NCI-H1436 treated with DMSO at 0.1 percent for 48 hours (cell line): Measurements from ENCODE around the gene FBXO38.
"Not testable (repeated sequence)": the region's sequence is repeated elsewhere in the genome, so short reads cannot be mapped to it uniquely, and the experiment has no call there.

Source experiments
- DNase-seq: peaks from one replicate; lab custom pipeline; 2025; lab: John Stamatoyannopoulos, UW

The FBXO38 gene

DNA sequence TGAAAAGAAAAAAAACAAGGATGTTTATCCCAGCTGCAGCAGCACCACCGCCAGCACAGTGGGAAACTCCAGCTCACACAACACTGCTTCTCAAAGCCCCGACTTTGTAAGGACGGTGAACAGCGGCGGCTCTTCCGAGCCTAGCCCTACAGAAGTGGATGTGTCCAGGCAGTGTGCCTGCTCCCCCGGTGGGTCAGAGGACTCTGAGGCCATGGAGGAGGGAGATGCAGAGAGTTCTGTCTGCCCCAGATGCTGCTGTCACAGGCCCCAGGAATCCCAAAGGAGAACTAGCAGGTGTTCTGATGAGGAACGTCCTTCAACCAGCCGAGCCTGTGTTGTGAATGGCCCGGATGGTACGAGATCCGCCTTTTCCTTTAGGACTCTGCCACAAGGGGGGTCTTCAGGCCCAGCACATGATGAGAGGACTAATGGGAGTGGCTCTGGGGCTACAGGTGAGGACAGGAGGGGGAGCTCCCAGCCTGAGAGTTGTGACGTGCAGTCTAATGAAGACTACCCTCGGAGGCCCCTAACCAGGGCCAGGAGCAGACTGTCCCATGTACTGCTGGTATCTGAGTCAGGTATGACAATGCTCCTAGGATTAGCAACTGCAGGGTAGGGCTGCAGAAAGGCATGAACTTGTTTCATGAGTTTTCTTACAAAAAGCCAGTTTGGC, 43.7 kb downstream of the FBXO38 start:
- no peak for DNase-seq

DNA sequence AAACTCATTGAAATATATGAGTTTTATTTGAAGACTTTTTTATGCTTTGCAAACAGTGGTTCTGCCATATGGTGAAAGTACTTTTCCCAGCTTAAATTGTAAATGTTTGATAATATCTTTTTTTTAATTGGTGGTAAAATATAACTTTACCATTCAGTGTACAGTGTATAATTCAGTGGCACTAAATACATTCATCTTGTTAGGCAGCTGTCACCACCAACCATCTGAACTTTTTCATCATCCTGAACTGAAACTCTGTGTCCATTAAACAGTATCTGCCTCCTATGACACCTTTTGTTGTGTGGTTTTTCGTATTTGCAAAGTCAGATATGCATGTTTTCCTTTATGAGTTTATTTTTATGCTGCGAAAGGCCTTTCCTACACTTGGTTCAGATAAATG, 45.1 kb downstream of the FBXO38 start:
- DNase-seq, result no peak

DNA sequence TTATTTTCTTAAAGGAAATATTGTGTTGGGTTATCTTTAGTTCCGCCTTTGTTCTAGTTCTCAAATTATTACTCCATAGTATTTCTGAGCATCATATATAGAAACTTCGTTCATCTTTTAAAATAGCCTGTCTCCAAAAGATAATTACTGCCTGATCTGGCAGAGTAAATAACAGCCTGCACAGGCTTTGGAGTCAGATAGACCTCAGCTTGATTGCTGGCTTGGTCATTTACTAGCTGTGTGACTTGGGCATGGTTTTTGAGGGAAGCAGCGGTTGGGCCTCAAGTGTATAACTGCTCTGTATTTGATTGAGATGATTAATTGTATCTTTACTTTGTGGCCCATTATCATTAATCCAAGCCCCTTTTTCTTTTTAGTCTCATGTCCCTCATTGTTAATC, 50.1 kb downstream of the FBXO38 start:
- no peak for DNase-seq

DNA sequence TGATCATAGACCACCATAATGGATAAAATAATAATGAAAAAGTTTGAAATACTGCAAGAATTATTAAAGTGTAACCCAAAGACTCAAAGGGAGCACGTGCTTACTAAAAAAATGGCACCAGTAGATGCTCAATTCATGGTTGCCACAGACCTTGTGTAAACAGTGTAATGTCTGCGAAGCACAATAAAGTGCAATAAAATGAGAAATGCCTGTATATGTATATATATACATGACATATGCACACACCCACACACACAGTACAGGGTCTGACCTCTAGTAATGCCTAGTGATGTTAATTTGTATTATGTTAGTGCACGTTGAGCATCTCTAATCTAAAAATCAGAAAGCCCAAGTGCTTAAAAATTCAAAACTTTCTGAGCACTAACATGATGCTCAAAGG, 52.3 kb downstream of the FBXO38 start:
- no peak for DNase-seq

DNA sequence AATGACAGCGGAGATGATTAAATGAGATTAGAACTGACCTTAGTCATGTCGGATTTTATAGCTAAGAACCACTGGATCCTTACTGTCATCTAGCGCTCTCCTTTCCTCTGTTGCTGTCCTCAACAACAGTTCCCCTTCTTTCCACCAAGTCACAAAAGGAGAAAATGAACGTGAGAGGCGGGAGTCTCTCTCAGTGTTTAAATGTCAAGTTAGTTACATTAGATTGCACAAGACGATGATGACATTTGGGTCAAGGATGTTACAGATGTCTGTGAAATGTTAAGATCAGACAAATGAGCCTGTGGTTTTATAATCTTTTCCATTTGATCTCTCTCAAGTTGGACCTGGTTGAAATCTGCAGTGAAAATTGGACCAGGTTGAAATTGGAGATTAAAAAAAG, 53.5 kb downstream of the FBXO38 start:
- DNase-seq, result no peak

DNA sequence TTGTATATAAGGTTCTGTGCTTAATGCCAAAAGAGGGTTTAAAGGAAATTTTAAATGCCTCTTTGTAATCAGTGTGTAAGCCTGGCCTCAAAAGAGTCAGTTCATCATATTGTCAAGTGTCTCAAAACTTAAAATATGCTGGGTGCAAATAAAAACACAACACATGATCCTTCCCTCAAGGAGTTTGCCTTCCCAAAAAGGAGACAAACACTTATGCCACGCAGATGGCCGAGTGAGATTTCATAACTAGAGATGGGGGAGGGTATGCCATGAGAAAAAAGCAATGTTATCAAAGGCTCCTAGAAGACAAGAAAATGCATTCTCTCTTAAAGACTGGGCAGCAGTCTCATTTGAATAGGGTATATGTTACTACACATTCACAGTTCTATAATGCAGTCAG, 55.2 kb downstream of the FBXO38 start:
- no peak for DNase-seq

DNA sequence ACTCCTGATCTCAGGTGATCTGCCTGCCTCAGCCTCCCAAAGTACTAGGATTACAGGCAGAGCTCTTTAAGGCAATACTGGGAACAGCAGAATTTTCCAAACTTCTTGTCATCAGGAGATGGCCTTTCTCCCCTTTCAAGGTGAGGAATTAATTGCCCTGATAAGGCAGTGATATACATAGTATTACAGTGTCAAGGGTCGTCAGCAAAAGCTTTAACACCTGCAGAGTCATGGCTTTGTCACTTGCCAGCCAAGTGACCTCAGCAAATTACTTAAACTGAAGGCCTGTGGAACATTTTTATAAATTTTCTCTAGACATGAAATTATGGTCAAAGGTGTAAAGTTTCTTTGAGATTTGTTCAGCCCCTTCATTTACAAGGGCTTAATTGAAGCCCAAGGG, 59.5 kb downstream of the FBXO38 start:
- DNase-seq, result no peak

DNA sequence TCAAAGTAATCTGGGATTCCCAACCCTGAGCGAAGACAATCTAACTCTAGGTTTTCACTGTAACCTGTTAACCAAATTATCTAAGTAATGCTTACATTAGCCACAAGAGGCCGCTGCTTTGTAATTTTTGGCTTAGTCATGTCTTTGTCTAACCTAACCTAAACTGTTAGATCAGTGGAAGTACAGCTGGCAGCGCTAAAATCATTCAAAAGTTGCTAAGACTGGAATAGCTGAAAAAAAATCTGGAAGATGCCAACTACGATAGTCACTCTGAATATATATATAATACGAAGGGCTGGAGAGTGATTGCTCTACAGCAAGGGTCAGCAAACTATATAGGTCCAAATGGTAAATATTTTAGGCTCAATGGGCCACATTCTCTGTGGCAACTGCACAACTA, 60.2 kb downstream of the FBXO38 start:
- peak; percentile 61 for DNase-seq

DNA sequence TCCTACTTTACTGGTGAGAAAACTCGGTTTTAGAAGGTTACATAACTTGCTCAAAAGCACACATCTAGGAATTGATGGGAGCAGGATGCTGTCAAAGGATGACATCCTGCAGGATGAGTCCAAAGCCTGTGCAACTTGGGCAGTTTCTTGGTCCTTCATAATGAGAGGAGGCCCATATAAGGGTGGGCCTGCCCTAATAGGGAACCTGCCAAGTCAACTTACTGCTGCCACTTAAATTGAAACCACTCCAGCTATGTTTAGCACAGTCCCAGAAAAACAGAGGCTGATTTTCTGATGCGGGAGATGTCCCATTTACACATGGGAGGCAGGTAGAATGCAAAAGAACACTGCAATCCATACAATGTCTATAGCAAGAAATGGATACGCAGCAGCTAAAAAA, 61.8 kb downstream of the FBXO38 start:
- DNase-seq, result no peak

DNA sequence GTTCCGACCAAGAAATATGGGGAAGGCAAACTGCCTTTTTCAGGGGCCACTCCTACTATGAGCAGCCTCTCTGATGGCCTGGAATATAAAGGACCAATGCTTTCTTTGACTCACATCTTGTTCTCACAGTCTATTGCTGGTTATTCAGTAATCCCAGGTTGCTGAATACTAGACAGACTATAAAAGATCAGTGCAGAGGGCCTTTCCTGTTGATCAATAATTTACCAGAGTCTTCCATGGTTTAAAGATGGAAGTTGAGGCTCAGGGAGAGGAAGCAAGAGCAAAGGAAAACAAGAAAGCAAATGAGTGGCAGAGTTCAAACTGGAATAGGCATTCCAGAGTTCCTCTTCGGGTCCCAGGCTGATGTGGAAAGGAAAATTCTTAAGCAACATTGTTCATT, 62.9 kb downstream of the FBXO38 start:
- DNase-seq, result no peak

DNA sequence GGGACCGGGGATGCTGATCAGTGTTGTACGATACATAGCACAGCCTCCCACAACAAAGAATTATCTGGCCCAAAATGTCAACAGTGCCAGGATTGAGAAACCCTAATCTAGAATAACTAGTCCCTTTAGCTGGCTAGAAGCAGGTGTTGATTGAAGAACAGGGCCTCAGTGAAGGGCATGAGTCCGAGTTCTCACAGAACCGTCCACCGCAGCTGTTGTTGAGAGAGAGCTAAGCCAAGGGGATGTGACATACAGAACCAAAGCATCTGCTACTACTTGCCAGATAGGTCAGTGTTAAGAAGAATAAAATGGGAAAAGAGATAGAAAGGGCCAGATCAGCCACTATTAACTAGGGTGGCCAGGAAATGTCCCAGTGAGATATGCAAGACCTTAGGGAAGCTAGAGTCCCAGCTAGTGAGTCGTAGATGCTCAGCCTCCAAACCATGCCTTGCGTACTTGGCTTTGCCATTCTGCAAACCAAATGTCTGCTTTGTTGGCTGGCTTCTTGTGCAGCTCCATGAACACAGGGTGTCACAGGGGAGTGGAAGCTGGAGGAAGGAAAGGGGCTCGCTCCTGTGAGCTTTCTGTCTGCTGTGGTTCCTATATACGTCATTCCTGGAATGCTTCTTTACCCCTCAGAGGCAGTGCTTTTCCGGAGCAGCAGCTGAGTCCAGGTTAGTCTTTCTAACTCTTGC, 68.9 kb downstream of the FBXO38 start:
- no peak for DNase-seq

DNA sequence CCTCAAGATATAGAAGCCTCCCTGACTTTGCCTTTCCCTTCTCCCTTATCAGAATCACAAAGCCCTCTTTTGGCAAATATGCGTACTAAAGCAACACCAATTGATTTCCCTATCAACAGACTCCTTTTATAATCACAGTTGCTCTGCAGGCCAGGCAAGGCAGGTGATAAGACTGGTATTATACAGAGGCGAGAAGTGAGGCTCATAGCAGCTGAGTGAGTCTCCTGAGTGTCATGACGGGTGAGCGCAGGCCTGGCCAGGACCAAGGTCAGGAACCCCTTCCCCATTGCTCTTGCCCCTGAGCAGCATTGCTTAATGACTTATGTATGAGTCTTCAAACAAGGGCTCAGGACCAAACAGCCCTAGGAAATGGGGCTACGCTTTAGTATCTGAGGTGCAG, 70.8 kb downstream of the FBXO38 start:
- DNase-seq, result no peak

DNA sequence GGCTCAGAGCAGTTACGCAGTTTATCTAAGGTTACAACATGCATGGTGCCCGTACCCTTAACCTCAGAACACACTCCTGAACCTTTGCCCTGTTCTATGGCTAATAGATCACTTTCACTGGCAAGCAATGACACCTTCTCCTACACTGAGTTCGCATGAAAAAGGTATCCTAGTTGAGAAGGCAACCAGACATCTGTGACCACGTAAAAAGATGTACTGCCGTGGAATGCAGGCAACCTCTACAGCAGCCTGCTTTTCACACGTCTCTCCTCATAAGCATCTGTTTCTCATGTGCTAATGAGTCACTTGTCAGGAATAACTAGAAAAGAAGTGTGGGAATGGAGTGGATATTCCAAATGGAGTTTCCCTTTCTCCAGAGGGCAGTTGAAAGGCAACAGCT, 71.4 kb downstream of the FBXO38 start:
- DNase-seq, result no peak

DNA sequence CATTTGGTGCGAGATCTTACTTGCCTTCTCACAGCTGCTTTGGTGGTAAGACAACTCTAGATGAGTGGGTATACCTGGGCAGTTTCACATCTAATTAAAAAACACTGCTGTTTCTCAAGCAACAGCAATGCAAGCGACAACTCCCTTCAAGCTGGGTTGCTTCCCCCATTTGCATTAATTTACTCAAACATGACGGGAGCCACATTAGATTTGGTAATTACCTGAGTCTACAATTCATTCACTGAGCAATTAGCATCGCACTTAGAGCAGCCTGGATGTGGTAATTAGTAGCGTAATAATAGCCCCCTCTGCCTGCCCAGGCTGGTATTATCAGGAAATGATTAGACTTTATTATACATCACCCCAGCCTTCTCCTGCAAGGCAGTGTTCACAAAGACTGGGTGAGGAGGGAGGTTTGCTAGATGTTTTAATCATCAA, 73.4 kb downstream of the FBXO38 start:
- peak; percentile 99 for DNase-seq

DNA sequence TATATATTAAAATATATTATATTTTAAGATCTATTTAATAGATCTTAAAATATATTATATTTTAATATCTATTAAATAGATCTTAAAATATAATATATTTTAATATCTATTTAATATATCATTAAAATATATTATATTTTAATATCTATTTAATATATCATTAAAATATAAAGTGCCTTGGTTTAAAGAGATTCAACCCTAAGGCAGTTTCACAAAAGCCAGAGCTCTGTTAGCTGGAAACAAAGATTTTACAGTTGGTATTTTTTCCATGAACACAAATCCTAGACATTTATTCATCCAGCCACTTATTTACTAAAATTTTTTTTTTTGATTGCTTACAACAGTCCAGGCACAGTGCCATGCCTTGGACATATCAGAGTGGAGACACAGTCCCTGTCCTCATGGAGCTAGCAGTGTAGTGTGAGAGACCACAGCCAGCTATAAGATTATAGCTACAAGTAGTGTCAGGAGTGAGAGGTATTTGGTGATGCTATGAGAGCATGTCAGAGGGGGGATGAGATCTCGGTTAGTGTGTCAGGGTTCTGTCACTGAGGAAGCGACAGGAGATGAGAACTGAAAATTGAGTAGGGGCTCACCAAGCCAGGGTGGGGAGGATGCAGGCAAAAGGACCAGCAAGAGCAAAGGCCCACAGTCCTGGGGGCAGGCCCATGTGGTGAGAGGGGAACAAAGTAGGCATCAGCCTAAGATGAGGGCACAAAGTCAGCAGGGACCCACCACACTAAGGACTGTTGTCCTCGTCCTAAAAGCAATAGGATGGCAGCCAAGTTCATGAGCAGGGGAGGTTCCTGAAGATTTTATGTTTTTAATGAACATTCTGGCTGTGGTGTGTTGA, 74.5 kb downstream of the FBXO38 start:
- DNase-seq, result no peak

DNA sequence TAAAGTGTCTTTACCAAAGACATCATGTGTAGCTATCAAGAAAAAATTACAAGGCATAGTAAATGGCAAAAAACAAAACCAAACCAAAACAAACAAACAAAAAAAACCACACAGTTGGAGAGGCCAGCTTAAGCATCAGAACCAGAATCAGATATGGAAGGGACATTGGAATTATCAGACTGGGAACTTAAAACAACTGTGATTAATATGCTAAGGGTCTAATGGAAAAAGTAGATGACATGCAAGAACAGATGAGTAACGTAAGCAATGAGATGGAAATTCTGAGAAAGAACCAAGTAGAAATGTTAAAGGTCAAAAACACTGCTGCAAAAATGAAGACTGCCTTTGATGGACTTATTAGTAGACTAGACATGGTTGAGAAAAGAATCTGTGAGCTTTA, 75.9 kb downstream of the FBXO38 start:
- DNase-seq, result no peak

DNA sequence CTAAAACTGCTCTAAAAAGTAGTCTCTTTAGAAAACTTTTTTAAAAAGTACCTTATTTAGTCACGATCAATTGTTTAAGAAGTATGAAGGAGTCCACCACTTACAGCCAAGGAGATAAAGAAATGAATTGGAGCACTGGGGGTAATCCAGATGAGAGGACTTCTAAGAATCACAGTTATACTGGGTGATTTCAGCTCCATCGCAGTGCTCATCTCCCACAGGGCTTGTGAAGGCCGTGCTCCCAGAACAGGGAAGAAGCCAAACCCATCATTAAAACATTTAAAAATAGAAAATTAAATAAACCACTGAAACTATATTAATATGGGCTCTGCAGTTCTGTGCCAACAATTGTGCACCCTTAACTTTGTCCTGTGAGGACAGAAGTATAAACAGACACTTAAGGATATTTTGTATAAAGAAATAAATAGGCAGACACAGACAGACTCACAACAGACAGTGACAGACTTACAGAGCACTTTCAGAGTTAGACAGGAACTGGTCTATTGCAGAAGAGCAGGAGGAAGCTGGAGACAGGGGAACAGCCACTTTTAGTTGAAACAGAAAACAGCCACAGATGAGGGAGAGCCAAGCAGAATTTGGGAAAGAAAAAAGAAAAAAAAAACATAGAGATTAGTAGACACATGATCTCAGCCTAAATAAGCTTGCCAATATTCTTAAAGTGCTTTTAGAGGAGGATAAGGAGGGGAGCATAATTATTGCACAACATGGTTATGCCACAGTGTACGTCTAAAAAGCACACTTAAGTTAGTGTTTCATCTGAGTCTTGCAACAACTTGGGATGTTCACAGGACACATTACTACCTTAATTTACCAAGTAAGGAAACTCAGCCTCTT, 81.8 kb downstream of the FBXO38 start:
- DNase-seq, result no peak

DNA sequence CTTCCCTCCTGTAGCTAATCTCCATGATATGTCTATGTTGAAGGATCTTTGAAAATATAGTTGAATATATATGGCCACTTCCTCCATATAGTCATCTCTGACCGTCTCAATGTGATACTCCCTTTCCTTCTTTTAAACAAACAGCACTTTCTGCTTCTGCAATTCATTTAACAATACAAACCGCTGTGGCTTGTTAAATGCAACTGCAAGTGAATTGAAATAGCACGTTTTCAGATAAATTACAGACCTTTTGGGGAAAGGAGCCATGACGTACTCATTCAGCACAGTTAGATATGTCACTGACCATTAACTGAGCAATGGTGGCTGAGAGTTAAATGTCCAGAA, 82.5 kb downstream of the FBXO38 start:
- no peak for DNase-seq

DNA sequence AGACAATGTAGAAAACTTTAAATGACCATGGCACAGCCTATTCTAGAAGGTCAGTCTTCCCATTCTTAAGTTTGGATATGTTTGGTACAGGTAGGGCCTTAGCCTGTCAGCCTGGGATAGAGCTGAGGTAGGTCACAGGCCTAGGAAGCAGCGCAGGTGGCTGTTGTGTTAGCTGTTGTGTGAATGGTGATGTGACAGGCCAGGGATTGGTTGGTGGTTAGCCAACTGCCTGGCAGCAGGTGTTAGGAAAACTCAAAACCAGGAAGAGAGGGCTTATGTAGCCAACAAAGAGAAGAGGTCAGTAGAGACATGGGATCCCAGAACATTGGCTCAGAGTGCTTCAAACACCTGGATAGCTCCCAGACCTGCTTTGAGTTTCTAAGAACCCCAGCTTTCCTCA, 84.2 kb downstream of the FBXO38 start:
- DNase-seq, result no peak

DNA sequence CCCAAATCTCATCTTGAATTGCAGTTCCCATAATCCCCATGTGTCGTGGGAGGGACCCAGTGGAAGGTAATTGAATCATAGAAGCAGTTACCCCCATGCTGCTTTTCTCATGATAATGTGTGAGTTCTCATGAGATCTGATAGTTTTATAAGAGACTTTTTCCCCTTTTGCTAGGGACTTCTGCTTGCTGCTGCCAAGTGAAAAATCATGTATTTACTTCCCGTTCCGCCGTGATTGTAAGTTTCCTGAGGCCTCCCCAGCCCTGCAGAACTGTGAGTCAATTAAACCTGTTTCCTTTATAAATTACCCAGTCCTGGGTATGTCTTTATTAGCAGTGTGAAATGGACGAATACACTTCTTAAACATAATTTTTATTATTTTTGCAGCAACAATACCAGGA, 85.0 kb downstream of the FBXO38 start:
- not testable (repeated sequence) for DNase-seq

DNA sequence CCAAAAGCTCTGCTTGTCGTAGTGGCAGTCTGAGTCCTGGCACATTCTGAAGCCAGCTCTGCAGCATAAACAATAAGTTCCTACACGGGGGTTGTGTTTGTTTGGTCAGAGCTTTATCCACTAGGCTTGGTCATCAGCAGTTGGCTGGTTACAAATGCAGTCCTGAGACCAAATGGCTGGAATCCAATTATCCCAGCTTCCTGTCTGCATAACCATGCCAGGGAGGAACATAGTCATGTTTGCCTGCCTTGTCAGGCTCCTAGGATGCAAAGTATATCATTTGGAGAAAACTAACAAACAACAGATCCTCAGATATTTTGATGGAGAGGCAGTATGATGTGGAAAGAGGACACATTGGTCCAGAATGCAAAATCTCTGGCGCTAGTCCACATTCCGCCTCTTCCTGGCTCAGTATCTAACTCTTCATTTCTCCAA, 85.8 kb downstream of the FBXO38 start:
- DNase-seq, result no peak

DNA sequence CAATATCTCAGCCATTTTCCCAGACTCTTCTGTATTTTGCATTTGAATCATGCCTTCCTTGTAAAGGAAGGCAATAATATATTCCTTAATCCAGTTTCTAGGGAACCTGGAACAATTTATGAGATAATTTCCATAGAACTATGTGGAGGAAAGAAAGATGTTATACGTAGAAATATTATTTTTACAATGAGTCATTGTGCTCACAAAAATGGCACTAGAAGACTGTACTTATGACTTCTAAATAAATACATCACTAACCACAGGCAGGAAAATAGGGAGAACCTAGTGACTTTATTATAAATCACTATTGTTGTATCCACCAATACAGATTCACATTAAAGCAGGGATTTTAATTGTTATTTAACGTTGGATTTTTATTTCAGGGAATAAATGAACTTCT, 87.6 kb downstream of the FBXO38 start:
- DNase-seq, result no peak
